Measurements from ENCODE around the gene SLC2A11. TPM values are rescaled to one million over a fixed set of nuclear protein-coding genes. Genes with fewer than 3 reads are reported as not detected.

The SLC2A11 gene
- polyA plus RNA-seq, 1 donor from 2014 or later, result 45.7 TPM

GRCh38 chr22:23846081-23846469 lies 11.6 kb upstream of the SLC2A11 start:
- no peak for TF ChIP-seq EZH2 (IDR thresholded peaks at IDR 0.05; ENCODE audit: borderline replicate concordance, insufficient read depth, low read length, poor library complexity, severe bottlenecking)
- no peak for TF ChIP-seq MXI1 (conservative IDR thresholded peaks at IDR 0.05; ENCODE audit: poor library complexity, severe bottlenecking)
- TF ChIP-seq EP300 (conservative IDR thresholded peaks at IDR 0.05; ENCODE audit: poor library complexity, severe bottlenecking), result no peak
- TF ChIP-seq, protein P1, sequence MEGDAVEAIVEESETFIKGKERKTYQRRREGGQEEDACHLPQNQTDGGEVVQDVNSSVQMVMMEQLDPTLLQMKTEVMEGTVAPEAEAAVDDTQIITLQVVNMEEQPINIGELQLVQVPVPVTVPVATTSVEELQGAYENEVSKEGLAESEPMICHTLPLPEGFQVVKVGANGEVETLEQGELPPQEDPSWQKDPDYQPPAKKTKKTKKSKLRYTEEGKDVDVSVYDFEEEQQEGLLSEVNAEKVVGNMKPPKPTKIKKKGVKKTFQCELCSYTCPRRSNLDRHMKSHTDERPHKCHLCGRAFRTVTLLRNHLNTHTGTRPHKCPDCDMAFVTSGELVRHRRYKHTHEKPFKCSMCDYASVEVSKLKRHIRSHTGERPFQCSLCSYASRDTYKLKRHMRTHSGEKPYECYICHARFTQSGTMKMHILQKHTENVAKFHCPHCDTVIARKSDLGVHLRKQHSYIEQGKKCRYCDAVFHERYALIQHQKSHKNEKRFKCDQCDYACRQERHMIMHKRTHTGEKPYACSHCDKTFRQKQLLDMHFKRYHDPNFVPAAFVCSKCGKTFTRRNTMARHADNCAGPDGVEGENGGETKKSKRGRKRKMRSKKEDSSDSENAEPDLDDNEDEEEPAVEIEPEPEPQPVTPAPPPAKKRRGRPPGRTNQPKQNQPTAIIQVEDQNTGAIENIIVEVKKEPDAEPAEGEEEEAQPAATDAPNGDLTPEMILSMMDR (IDR thresholded peaks at IDR 0.05; ENCODE audit: poor library complexity, severe bottlenecking), result no peak
- TF ChIP-seq, protein P2, sequence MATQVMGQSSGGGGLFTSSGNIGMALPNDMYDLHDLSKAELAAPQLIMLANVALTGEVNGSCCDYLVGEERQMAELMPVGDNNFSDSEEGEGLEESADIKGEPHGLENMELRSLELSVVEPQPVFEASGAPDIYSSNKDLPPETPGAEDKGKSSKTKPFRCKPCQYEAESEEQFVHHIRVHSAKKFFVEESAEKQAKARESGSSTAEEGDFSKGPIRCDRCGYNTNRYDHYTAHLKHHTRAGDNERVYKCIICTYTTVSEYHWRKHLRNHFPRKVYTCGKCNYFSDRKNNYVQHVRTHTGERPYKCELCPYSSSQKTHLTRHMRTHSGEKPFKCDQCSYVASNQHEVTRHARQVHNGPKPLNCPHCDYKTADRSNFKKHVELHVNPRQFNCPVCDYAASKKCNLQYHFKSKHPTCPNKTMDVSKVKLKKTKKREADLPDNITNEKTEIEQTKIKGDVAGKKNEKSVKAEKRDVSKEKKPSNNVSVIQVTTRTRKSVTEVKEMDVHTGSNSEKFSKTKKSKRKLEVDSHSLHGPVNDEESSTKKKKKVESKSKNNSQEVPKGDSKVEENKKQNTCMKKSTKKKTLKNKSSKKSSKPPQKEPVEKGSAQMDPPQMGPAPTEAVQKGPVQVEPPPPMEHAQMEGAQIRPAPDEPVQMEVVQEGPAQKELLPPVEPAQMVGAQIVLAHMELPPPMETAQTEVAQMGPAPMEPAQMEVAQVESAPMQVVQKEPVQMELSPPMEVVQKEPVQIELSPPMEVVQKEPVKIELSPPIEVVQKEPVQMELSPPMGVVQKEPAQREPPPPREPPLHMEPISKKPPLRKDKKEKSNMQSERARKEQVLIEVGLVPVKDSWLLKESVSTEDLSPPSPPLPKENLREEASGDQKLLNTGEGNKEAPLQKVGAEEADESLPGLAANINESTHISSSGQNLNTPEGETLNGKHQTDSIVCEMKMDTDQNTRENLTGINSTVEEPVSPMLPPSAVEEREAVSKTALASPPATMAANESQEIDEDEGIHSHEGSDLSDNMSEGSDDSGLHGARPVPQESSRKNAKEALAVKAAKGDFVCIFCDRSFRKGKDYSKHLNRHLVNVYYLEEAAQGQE (IDR thresholded peaks at IDR 0.05; ENCODE audit: borderline replicate concordance), result no peak
- TF ChIP-seq TAF1 (IDR thresholded peaks at IDR 0.05; ENCODE audit: low read depth), result no peak
- no peak for TF ChIP-seq SMC3 (conservative IDR thresholded peaks at IDR 0.05; ENCODE audit: poor library complexity)
- no peak overlapping the region for H2AFZ ChIP-seq (ENCODE audit: low read depth, low read length)
- H3K9me3 ChIP-seq (ENCODE audit: low read length), result no peaks in the 10 kb centered on the region
- no peaks in the 10 kb centered on the region for H4K20me1 ChIP-seq (ENCODE audit: insufficient read depth)
- H3K36me3 ChIP-seq (ENCODE audit: insufficient read depth, low read length), result no peaks in the 10 kb centered on the region
- no peaks in the 10 kb centered on the region for H3F3A ChIP-seq (ENCODE audit: insufficient read depth, low read length, poor library complexity, severe bottlenecking)
- H3K27ac ChIP-seq (ENCODE audit: low read length), result no peak overlapping the region
- no peak overlapping the region for H3K9ac ChIP-seq (ENCODE audit: low read length)
- H3K9me2 ChIP-seq (ENCODE audit: insufficient read depth, low read length), result no peaks in the 10 kb centered on the region
- no peaks in the 10 kb centered on the region for H3K79me2 ChIP-seq (replicated peaks; ENCODE audit: insufficient read depth, low read length)
- H3K4me2 ChIP-seq (ENCODE audit: low read length), result no peak overlapping the region
- no peaks in the 10 kb centered on the region for H3K27me3 ChIP-seq (ENCODE audit: insufficient read depth, low read depth, low read length)
- H3K4me3 ChIP-seq (ENCODE audit: low read length), result no peak overlapping the region

DNA sequence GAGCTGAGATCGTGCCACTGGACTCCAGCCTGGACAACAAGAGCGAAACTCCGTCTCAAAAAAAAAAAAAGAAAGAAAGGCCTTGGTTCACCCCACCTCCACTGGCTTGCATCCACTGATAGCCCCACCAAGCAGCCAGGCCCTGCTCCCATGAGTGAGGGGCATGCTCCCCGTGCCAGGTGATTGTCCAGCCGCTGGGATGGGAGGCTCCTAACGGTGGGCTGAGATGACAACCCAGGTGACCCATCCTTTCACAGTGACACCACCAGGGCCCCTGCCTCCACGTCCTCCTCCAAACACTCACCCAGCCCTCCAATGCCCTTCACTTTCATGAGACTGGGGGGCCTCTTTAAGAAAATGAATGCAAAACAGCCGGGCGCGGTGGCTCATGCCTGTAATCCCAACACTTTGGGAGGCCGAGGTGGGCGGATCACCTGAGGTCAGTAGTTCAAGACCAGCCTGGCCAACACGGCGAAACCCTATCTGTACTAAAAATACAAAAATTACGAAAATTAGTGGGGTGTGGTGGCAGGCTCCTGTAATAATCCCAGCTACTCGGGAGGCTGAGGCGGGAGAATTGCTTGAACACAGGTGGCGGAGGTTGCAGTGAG lies 10.3 kb upstream of the SLC2A11 start:
- Histone ChIP-seq H3K9me2 (ENCODE audit: insufficient read depth, low read length) (no peaks in the 10 kb centered on the region), H3K27ac (ENCODE audit: low read length) (no peak overlapping the region), H3K4me3 (ENCODE audit: low read length) (no peak overlapping the region), H3K4me2 (ENCODE audit: low read length) (no peak overlapping the region), H3K9me3 (ENCODE audit: low read length) (no peaks in the 10 kb centered on the region), H4K20me1 (ENCODE audit: insufficient read depth) (no peaks in the 10 kb centered on the region), H3K9ac (ENCODE audit: low read length) (no peak overlapping the region), H3K36me3 (ENCODE audit: insufficient read depth, low read length) (no peaks in the 10 kb centered on the region), H3K27me3 (ENCODE audit: insufficient read depth, low read depth, low read length) (no peaks in the 10 kb centered on the region), H3K79me2 (replicated peaks; ENCODE audit: insufficient read depth, low read length) (no peaks in the 10 kb centered on the region), H2AFZ (ENCODE audit: low read depth, low read length) (no peak overlapping the region), H3F3A (ENCODE audit: insufficient read depth, low read length, poor library complexity, severe bottlenecking) (no peaks in the 10 kb centered on the region)
- no peak for TF ChIP-seq EZH2 (IDR thresholded peaks at IDR 0.05; ENCODE audit: borderline replicate concordance, insufficient read depth, low read length, poor library complexity, severe bottlenecking)
- TF ChIP-seq RAD21 (conservative IDR thresholded peaks at IDR 0.05), result no peak
- TF ChIP-seq MXI1 (conservative IDR thresholded peaks at IDR 0.05; ENCODE audit: poor library complexity, severe bottlenecking), result no peak
- no peak for TF ChIP-seq POLR2AphosphoS5 (IDR thresholded peaks at IDR 0.05)
- TF ChIP-seq, protein P1 (IDR thresholded peaks at IDR 0.05; ENCODE audit: poor library complexity, severe bottlenecking), result no peak
- no peak for TF ChIP-seq EP300 (conservative IDR thresholded peaks at IDR 0.05; ENCODE audit: poor library complexity, severe bottlenecking)
- TF ChIP-seq SMC3 (conservative IDR thresholded peaks at IDR 0.05; ENCODE audit: poor library complexity), result no peak
- no peak for TF ChIP-seq TAF1 (IDR thresholded peaks at IDR 0.05; ENCODE audit: low read depth)
